Endothelial cell of umbilical vein (primary cell): ENCODE results near the gene CCDC183. TPM values are rescaled to one million over a fixed set of nuclear protein-coding genes. Genes with fewer than 3 reads are reported as not detected.

Source experiments
- BruUV-seq: library from RNA; stranded (reverse); fragments of 400-500 nt; replicated peaks from 2 replicates; lab custom pipeline; 2021; lab: Mats Ljungman, UMichigan
- CTCF ChIA-PET: fragments of 300-600, 350-600 bp; sonication (Branson Sonifier 250); formaldehyde crosslinking; loops from one replicate; lab custom pipeline; 2021; ENCODE audit warnings: antibody characterized with exemption, inconsistent platforms; lab: Charles Lee
- POLR2A ChIA-PET: fragments of 300-600, 350-600 bp; sonication (Branson Sonifier 250); formaldehyde crosslinking; loops from one replicate; lab custom pipeline; 2021; ENCODE audit warnings: antibody characterized with exemption, inconsistent platforms; lab: Charles Lee
- DNase-seq: peaks from one replicate; pipeline ENCODE4 v3.0.0-alpha.2; 2011; ENCODE audit warnings: low read depth, low spot score
- FAIRE-seq: peaks from 2 replicates; lab custom pipeline; 2011; peaks lifted over from hg19 to GRCh38; lab: Jason Lieb, UNC
- H2AFZ ChIP-seq: 2 replicates; pipeline ENCODE4 v1.6.0; 2012; ENCODE audit warnings: low read depth, low read length, control low read depth, inconsistent platforms
- H3K27ac ChIP-seq: 2 replicates; pipeline ENCODE4 v1.5.1; 2011; ENCODE audit warnings: low read depth, mild to moderate bottlenecking, control low read depth, low read length, moderate library complexity; ENCODE audit not compliant: insufficient read depth
- H3K27me3 ChIP-seq, 2 experiments: 2 replicates each; pipeline versions ENCODE4 v1.6.0 to v1.6.1; 2011; ENCODE audit warnings: low read length in 2 of 2, mixed read lengths in 1 of 2; ENCODE audit not compliant: control insufficient read depth in 2 of 2, insufficient read depth in 2 of 2
- H3K36me3 ChIP-seq, 2 experiments: 2 replicates in 1 of 2; 3 replicates in 1 of 2; pipeline ENCODE4 v1.5.1; 2011; ENCODE audit warnings: low read length in 2 of 2, mild to moderate bottlenecking in 1 of 2, moderate library complexity in 1 of 2; ENCODE audit not compliant: control insufficient read depth in 2 of 2, insufficient read depth in 2 of 2; ENCODE audit errors: extremely low read depth in 1 of 2
- H3K4me1 ChIP-seq: 3 replicates; pipeline ENCODE4 v1.5.1; 2011; ENCODE audit warnings: mild to moderate bottlenecking, low read length; ENCODE audit not compliant: control insufficient read depth, insufficient read depth; ENCODE audit errors: extremely low read depth
- H3K4me2 ChIP-seq: 2 replicates; pipeline ENCODE4 v1.6.1; 2011; ENCODE audit warnings: low read length, control low read depth, mixed read lengths; ENCODE audit not compliant: insufficient read depth
- H3K4me3 ChIP-seq, 3 experiments: fragments of 200-600 bp in 1 of 3; sonication (generic), shearing (Covaris generic) in 1 of 3; replicated peaks in 1 of 3; 2 replicates each; pipeline ENCODE4 v1.5.1; 2011 to 2016; ENCODE audit warnings: control low read depth in 3 of 3, low read length in 3 of 3, mild to moderate bottlenecking in 2 of 3, inconsistent platforms in 1 of 3, low read depth in 1 of 3, moderate library complexity in 1 of 3; ENCODE audit not compliant: insufficient read depth in 1 of 3
- H3K79me2 ChIP-seq: 2 replicates; pipeline ENCODE4 v1.6.0; 2012; ENCODE audit warnings: low read length, inconsistent platforms; ENCODE audit not compliant: control insufficient read depth, insufficient read depth
- H3K9ac ChIP-seq: replicated peaks from 2 replicates; pipeline ENCODE3; 2011; ENCODE audit warnings: low read length, control low read depth; ENCODE audit not compliant: insufficient read depth; ENCODE audit errors: extremely low read depth
- H3K9me1 ChIP-seq: replicated peaks from 3 replicates; pipeline ENCODE4 v1.6.0; 2011; ENCODE audit warnings: mild to moderate bottlenecking, low read length; ENCODE audit not compliant: control insufficient read depth, insufficient read depth; ENCODE audit errors: extremely low read depth
- H3K9me3 ChIP-seq: replicated peaks from 2 replicates; pipeline ENCODE4 v1.5.1; 2012; ENCODE audit warnings: low read length, inconsistent platforms; ENCODE audit not compliant: control insufficient read depth, insufficient read depth
- H4K20me1 ChIP-seq: replicated peaks from 2 replicates; pipeline ENCODE3; 2011; ENCODE audit warnings: mild to moderate bottlenecking, low read length; ENCODE audit not compliant: control insufficient read depth, insufficient read depth; ENCODE audit errors: extremely low read depth
- CTCF ChIP-seq, 2 donors: IDR thresholded peaks; 1 replicate in 1 of 2; 2 replicates in 1 of 2; pipeline ENCODE4 v1.5.1; 2011; ENCODE audit warnings: low read length in 2 of 2, mild to moderate bottlenecking in 2 of 2, moderate library complexity in 2 of 2, control low read depth in 1 of 2, inconsistent platforms in 1 of 2, low read depth in 1 of 2; ENCODE audit not compliant: insufficient read depth in 1 of 2; ENCODE audit errors: extremely low read depth in 1 of 2
- FOS ChIP-seq: IDR thresholded peaks from 2 replicates; pipeline ENCODE4 v1.6.1; 2011; ENCODE audit warnings: mild to moderate bottlenecking, low read length, moderate library complexity, borderline replicate concordance; ENCODE audit not compliant: insufficient read depth
- MYC ChIP-seq: IDR thresholded peaks from one replicate; pipeline ENCODE4 v1.6.1; 2011; ENCODE audit warnings: mild to moderate bottlenecking, low read depth, low read length
- dilution Hi-C: fragments of 300-500 bp; cut with MboI; formaldehyde crosslinking; loops from one replicate; pipeline ENCODE4 v1.15.0; 2019; ENCODE audit warnings: low sequenced_read_pairs; ENCODE audit not compliant: extremely low pct_ligation_motif_present
- intact Hi-C: fragments of 100-400 bp; cut with micrococcal nuclease; formaldehyde crosslinking; loops from one replicate; pipeline ENCODE4 v1.10.0; 2022
- polyA plus RNA-seq, 4 experiments: library from polyadenylated mRNA; depleted of rRNA in 3 of 4; stranded (reverse) in 3 of 4; unstranded in 1 of 4; fragments of >200 nt; gene quantifications; 2 replicates each; pipeline versions ENCODE4 v1.2.1 to v1.2.3, GENCODE V29; 2011 to 2012; ENCODE audit warnings: missing spikeins in 1 of 4
- total RNA-seq: library from RNA; stranded (reverse); gene quantifications from 2 replicates; pipeline ENCODE4 v1.2.3, GENCODE V29; 2021

Gene CCDC183
- total and polyA plus RNA-seq, 2 donors (not counting 3 experiments of a cell fraction or from before 2014, with no cell fraction given) = 0.50 TPM; not detected in 1

DNA sequence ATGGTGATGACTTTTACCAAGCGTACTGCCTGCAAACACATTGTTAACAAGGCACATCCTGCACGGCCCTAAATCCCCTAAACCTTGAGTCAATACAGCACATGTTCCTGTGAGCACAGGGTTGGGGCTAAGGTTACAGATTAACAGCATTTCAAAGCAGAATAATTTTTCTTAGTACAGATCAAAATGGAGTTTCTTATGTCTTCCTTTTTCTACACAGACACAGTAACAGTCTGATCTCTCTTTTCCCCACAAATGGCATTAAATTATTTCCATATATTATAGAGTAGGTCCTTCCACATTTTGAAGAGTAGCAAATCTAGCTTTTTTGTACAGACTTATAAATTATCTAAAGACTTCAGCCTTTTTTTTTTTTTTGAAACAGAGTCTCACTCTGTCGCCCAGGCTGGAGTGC is 6.6 kb upstream of the CCDC183 start:
- no TSS peak for BruUV-seq
- no peak for TF ChIP-seq MYC
- no peak for TF ChIP-seq FOS
- no peak for TF ChIP-seq CTCF (IDR thresholded peaks at IDR 0.05; ENCODE audit: extremely low read depth in 1 of 2, insufficient read depth in 1 of 2, low read depth in 1 of 2, low read length in 2 of 2)
- Histone ChIP-seq H3K79me2 (peaks cover 1% of the 10 kb centered on the region), H3K4me2 (no peak overlapping the region), H3K27ac (no peak overlapping the region), H3K27me3 (peaks cover 0 to 3% of the 10 kb centered on the region in 2 experiments), H3K9me3 (no peaks in the 10 kb centered on the region), H2AFZ (no peak overlapping the region), H3K9ac (no peak overlapping the region), H3K9me1 (no peaks in the 10 kb centered on the region), H4K20me1 (no peaks in the 10 kb centered on the region), H3K36me3 (peaks cover 0 to 2% of the 10 kb centered on the region in 2 experiments), H3K4me1 (peaks cover 7% of the 10 kb centered on the region), H3K4me3 (no peak overlapping the region)
- ChIA-PET POLR2A (no interaction called here), CTCF (interaction anchor here (2.2 kb wide), 1 partner anchor 240 kb away, joined by 12 read pairs; no protein-coding TSS in a partner anchor)
- DNase-seq (no peak), FAIRE-seq (no peak)
- dilution Hi-C loops = no loop called here
- intact Hi-C loops = loop anchor here (5.0 kb wide), 1 partner anchor 448 kb away; no protein-coding TSS in a partner anchor
